ENCODE measurements around the gene FIP1L1.
"Not testable (repeated sequence)": the region's sequence is repeated elsewhere in the genome, so short reads cannot be mapped to it uniquely, and the experiment has no call there.

FIP1L1 gene

GRCh38 chr4:53374777-53375258 is 2.6 kb upstream of the FIP1L1 start (continued):
- TF ChIP-seq TSHZ2 (CRISPR knock-in tag; IDR thresholded peaks at IDR 0.05) (no peak), ZNF8 (CRISPR knock-in tag; IDR thresholded peaks at IDR 0.05) (no peak), ZNF70 (CRISPR knock-in tag; IDR thresholded peaks at IDR 0.05) (no peak), PPARA (CRISPR knock-in tag; IDR thresholded peaks at IDR 0.05; ENCODE audit: borderline replicate concordance) (no peak), CSDC2 (CRISPR knock-in tag; IDR thresholded peaks at IDR 0.05) (no peak), ZNF565 (CRISPR knock-in tag; conservative IDR thresholded peaks at IDR 0.05; ENCODE audit: low read depth) (no peak)

GRCh38 chr4:53376900-53377299 is 541 bp upstream of the FIP1L1 start:
- ATAC-seq, result no peak; the same call in 2 of the 3 replicates

GRCh38 chr4:53378171-53378482 is 686 bp downstream of the FIP1L1 start:
- no peak for TF ChIP-seq ZNF8 (CRISPR knock-in tag; IDR thresholded peaks at IDR 0.05)
- TF ChIP-seq PPARA (CRISPR knock-in tag; IDR thresholded peaks at IDR 0.05; ENCODE audit: borderline replicate concordance), result no peak
- TF ChIP-seq ZFP30 (CRISPR knock-in tag; IDR thresholded peaks at IDR 0.05), result no peak
- ATAC-seq, result no peak

More at GRCh38 chr4:53376900-53377299, 541 bp upstream of the FIP1L1 start:
- no peak for TF ChIP-seq ISL1 (CRISPR knock-in tag; IDR thresholded peaks at IDR 0.05)
- no peak for TF ChIP-seq ZFP30 (CRISPR knock-in tag; IDR thresholded peaks at IDR 0.05)
- TF ChIP-seq ZNF70 (CRISPR knock-in tag; IDR thresholded peaks at IDR 0.05), result no peak
- TF ChIP-seq CSRNP3 (CRISPR knock-in tag; IDR thresholded peaks at IDR 0.05), result no peak
- no peak for TF ChIP-seq ZNF565 (CRISPR knock-in tag; conservative IDR thresholded peaks at IDR 0.05; ENCODE audit: low read depth)
- no peak for TF ChIP-seq CREB5 (CRISPR knock-in tag; IDR thresholded peaks at IDR 0.05; ENCODE audit: low read depth)
- TF ChIP-seq OSR1 (CRISPR knock-in tag; IDR thresholded peaks at IDR 0.05), result no peak
- TF ChIP-seq PPARA (CRISPR knock-in tag; IDR thresholded peaks at IDR 0.05; ENCODE audit: borderline replicate concordance), result no peak
- TF ChIP-seq ESRRG (CRISPR knock-in tag; IDR thresholded peaks at IDR 0.05), result no peak

- ATAC-seq, result no peak
- TF ChIP-seq TCF4 (CRISPR knock-in tag; IDR thresholded peaks at IDR 0.05; ENCODE audit: borderline replicate concordance) (no peak), ZFP3 (CRISPR knock-in tag; IDR thresholded peaks at IDR 0.05) (no peak), CSRNP3 (CRISPR knock-in tag; IDR thresholded peaks at IDR 0.05) (no peak), TSHZ2 (CRISPR knock-in tag; IDR thresholded peaks at IDR 0.05) (no peak), PPARA (CRISPR knock-in tag; IDR thresholded peaks at IDR 0.05; ENCODE audit: borderline replicate concordance) (no peak), ZNF565 (CRISPR knock-in tag; conservative IDR thresholded peaks at IDR 0.05; ENCODE audit: low read depth) (no peak), SNAI2 (CRISPR knock-in tag; IDR thresholded peaks at IDR 0.05) (no peak)
Observed at GRCh38 chr4:53380221-53380620, 2.8 kb downstream of the FIP1L1 start.

GRCh38 chr4:53409479-53409878 is 32.0 kb downstream of the FIP1L1 start:
- ATAC-seq, result not testable (repeated sequence)

All from SK-N-SH treated with all-trans-retinoic acid at 6 μM for 48 hours (cell line).